Islet of Langerhans (tissue), 1 donor: Measurements from ENCODE around the gene CDAN1.
A peak's percentile ranks its signal among the peaks of the same experiment; 100 is the strongest.
"Not testable (repeated sequence)": the region's sequence is repeated elsewhere in the genome, so short reads cannot be mapped to it uniquely, and the experiment has no call there.

ENCODE experiments used
- FAIRE-seq: peaks from one replicate; lab custom pipeline; 2011; peaks lifted over from hg19 to GRCh38; lab: Jason Lieb, UNC

Gene CDAN1

DNA sequence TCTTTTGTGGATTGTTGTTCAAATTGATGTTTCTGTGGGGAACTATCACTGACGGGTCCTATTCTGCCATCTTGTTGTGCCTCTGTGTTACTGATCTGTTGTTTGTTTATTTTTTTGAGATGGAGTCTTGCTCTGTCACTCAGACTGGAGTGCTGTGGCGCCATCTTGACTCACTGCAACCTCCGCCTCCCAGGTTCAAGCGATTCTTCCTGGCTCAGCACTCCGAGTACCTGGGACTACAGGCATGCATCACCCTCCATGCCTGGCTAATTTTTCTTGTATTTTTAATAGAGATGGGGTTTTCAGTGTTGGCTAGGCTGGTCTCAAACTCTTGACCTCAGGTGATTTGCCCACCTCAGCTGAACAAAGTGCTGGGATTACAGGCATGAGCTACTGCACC, 31.6 kb downstream of the CDAN1 start:
- FAIRE-seq, result no peak

DNA sequence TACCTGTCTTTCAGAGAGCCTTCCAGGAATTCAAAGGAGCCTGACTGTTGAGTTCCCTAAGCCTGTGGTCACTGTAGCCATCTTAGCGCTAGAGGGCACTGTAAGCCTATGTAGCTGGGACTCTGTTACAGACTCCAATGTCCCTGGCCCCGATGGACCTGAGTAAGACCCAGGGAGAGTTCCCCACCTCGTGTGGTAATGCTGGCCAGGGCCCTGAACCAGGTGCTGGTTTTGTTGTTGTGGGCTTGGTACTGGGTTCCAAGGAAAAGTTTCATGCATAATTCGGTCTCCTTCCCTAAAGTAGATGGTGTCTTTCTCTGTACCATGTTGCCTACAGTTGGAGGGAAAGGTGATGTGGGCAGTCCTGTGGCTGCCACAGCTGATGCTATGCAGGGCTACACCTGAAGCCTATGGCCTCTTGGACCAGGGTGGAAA, 32.4 kb downstream of the CDAN1 start:
- FAIRE-seq, result peak; percentile 49

DNA sequence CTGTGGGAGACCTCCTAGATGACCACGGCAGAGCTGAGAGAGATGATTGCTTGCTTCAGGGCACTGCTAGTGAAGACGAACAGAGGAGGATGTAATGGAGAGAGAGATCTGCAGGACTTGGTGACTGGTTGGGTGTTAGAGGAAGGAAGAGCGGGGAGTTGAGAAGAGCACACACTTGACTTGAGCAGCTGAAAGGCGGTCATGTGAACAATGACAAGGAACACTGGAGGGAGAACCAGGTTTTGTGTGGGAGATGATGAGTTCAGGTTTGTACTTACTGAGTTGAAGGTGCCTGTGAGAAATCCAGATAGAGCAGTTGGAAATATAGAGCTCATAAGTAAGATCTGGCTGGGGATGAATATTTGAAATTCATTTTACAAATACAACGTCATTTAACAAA, 40.3 kb downstream of the CDAN1 start:
- FAIRE-seq, result no peak

DNA sequence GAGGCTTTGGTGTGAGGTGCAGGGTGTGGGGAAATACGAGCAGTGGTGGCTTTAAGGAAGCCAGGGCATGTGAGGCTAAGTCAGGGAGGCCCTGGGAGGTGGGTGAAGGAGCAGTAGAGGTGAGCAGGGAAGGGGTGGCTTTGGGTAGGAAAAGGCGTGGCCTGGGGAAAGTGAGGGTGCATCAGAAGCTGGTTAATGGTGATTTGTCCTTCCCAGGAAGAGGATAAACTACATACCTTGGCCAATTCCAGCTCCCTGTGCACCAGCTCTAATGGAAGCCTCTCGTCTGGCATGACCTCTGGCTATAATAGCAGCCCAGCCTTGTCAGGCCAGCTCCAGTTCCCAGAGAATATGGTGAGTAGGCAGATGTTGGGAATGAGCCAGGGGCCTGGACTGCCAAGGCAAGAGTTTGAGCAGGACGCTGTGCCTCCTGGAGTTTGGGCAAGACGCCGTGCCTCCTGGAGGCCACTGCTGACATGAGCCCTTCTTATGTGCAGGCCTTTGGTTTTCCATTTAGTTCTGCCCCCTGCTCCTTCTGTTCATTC, 41.3 kb downstream of the CDAN1 start:
- FAIRE-seq, result no peak

DNA sequence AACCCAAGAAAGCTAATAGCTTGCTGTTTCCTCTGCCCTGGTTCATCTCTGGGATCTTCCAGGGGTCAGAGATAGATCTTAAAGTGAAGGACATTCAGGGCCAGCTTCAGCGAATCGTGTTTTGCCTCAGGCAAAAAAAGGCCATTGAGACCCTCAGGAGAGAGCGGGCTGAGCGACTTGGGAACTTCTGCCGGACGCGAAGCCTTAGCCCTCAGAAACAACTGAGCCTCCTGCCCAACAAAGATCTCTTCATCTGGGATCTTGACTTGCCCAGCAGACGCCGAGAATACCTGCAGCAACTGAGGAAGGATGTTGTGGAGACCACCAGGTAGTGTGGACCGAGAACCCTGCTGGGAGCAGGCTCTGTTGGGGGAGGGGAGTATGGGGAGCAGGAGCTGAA, 42.5 kb downstream of the CDAN1 start:
- no peak for FAIRE-seq

DNA sequence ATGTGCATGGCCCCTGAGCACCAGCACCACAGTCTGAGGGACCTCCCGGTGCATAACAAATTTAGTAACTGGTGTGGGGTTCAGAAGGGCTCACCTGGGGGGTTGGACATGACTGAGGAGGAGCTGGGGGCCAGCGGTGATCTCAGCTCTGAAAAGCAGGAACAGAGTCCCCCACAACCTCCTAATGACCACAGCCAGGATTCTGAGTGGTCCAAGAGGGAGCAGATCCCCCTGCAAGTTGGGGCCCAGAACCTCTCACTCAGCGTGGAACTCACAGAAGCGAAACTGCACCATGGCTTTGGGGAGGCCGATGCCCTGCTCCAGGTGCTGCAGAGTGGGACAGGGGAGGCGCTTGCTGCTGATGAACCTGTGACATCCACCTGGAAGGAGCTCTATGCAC, 43.0 kb downstream of the CDAN1 start:
- no peak for FAIRE-seq

DNA sequence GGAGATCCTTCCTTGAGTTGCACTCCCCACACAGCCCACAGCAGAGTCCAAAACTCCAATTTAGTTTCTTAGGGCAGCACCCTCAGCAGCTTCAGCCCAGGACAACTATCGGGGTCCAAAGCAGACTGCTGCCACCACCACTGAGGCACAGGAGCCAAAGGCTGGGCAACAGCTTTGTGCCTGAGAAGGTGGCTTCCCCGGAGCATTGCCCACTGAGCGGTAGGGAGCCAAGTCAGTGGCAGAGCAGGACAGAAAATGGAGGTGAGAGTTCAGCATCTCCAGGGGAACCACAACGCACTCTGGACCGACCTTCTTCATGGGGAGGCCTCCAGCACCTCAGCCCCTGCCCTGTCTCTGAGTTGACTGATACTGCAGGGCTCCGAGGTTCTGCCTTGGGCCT, 43.4 kb downstream of the CDAN1 start:
- no peak for FAIRE-seq

DNA sequence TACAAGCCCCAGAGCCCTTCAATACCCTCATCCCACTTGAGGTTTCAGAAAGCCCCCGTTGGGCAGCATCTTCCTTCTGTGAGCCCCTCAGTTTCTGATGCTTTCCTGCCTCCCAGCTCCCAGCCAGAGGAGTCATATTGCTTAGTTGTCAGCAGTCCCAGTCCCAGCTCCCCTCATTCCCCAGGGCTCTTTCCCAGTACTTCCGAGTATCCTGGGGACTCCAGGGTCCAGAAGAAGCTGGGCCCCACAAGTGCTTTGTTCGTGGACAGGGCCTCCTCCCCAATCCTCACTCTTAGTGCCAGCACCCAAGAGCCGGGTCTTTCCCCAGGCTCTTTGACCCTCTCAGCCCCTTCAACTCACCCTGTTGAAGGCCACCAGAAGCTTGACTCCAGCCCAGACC, 43.9 kb downstream of the CDAN1 start:
- no peak for FAIRE-seq

DNA sequence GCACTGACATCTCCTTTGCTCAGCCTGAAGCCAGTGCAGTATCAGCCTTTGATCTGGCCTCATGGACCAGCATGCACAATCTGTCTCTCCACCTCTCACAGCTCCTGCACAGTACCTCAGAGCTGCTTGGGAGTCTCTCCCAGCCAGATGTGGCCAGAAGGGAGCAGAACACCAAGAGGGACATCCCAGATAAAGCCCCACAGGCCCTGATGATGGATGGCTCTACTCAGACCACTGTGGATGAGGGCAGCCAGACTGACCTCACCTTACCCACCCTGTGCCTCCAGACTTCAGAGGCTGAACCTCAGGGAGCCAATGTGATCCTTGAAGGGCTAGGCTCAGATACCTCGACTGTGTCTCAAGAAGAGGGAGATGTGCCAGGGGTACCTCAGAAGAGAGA, 44.4 kb downstream of the CDAN1 start:
- FAIRE-seq, result no peak

DNA sequence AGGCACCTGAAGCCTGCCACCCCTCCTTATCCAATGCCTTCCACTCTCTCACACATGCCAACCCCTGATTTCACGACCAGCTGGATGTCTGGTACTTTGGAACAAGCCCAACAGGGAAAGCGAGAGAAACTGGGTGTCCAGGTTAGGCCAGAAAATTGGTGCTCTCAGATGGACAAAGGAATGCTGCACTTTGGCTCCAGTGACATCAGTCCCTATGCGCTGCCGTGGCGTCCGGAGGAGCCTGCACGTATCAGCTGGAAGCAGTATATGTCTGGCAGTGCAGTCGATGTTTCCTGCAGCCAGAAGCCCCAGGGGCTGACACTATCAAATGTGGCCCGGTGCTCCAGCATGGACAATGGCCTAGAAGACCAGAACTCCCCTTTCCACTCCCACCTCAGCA, 45.2 kb downstream of the CDAN1 start:
- FAIRE-seq, result no peak

DNA sequence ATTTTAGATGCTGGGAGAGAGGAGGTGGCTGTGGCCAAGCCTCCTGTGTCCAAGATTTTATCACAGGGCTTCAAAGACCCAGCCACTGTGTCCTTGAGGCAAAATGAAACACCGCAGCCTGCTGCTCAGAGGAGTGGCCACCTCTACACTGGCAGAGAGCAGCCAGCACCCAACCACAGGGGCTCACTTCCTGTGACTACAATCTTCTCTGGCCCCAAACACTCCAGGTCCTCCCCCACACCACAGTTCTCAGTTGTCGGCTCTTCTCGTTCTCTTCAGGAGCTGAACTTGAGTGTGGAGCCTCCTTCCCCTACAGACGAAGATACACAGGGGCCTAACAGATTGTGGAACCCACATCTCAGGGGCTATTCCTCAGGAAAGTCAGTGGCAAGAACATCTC, 45.6 kb downstream of the CDAN1 start:
- FAIRE-seq, result no peak

DNA sequence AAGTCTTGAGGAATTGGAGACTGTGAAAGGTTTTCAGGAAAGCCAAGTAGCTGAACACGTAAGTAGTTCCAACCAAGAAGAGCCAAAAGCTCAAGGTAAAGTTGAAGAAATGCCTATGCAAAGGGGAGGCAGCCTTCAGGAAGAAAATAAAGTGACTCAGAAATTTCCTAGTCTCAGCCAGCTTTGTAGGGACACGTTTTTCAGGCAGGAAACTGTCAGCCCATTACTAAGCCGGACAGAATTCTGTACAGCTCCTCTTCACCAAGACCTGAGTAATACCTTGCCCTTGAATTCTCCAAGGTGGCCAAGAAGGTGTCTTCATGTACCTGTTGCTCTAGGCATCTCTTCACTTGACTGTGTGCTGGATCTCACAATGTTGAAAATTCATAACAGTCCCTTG, 48.6 kb downstream of the CDAN1 start:
- FAIRE-seq, result no peak

DNA sequence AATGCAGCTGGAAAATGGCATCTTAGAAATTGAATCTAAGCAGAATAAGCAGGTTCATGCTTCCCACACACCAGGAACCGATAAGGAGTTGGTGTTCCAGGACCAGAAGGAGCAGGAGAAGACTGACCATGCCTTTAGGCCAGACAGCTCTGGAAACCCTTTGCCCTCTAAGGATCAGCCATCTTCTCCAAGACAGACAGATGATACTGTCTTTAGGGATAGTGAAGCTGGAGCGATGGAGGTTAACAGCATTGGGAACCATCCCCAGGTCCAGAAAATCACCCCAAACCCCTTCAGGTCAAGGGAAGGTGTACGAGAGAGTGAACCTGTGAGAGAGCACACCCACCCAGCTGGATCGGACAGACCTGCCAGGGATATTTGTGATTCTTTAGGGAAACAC, 49.2 kb downstream of the CDAN1 start:
- no peak for FAIRE-seq

DNA sequence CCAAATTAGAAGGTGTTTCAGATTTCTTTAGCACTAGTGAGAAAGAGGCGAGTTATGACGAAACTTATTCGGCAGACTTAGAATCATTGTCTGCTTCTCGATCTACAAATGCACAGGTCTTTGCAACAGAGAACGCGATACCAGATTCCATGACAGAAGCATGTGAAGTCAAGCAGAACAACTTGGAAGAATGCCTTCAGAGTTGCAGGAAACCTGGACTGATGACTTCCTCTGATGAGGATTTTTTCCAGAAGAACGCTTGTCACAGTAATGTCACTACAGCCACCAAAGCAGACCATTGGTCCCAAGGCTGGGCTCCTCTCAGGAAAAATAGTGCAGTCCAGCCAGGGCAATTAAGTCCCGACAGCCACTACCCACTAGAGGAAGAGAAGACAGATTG, 50.6 kb downstream of the CDAN1 start:
- FAIRE-seq, result no peak

DNA sequence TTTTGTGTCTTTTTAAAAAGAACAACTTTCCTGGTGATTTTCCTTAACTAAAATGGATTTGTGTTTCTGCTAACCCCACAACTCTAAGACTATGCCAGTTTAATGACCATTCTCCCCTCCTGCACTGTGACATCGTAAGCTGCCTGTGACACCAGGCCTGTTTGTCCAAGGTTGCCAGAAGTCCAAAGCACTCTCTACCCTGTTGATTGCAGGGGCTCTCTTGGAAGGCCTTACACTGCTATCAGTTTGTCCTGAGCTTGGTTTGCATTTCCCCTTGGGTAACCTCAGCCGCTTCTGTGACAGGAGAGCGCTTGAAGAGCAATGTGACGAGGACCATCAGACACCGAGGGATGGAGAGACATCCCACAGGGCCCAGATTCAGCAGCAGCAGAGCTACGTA, 55.8 kb downstream of the CDAN1 start:
- no peak for FAIRE-seq

DNA sequence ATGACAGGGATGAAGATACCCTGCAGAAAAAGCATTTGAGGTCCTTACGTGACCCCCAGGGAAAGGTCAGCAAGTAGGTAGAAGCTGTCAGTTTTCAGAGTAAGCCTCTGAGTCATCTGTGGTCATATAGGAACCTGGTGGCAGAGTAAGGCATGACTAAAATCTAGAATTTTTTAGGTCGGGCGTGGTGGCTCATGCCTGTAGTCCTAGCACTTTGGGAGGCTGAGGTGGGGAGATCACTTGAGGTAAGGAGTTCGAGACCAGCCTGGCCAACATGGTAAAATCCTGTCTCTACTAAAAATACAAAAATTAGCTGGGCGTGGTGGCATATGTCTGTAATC, 56.8 kb downstream of the CDAN1 start:
- not testable (repeated sequence) for FAIRE-seq

DNA sequence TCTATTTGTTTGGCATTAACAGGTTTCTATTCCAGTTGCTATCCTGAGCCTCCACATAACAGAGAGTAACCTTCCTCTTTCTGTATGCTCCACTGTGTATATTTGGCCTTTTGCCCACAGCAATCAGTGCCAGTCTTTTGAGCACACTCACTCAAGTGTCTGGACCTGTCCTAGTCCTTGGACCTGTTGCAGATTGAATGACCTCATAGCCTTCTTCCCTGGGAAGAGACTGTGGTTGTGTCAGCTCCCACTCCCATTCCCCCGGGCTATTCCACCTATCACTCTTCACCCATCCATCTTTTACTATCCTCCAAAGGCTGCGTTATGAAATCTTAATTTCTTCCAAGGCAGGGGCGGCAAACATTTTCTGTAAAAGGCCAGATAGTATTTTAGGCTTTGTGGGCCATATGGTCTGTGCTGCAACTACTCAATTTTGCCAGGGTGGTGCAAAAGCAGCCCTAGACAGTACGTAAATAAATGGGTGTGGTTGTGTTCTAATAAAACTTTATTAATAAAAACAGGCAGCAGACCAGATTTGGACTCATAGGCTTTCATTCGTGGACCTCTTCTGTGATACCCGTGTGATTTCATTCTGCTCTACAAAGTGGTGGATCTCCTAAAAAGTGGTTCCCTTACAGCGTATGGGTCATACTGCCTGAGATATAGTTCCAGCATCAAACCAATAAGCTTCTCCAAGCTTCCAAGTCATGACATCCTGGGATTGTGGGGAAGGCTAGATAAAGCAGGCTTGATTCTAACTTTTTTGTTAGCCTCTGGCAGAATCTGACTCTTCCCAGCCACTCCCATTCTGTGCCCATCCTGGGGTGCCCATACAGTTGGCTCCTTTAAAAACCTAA, 57.4 kb downstream of the CDAN1 start:
- FAIRE-seq, result no peak

DNA sequence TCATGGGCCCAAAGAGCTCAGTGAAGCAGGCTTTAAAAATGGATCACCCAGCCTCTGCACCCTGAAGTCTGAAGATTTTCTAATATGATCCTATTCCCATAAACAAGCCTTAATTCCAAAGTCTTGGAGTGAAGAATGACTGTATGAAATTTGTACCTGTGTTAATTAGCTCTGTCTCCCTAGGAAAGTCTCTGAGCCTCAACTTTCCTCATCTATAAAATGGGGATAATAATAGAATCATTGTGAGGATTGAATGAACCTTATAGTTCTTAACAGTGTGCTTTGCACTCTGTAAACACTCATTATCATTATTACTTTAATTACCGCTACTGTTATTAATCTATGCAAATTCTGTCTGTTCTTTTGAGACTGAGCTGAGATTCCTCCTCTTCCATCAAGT, 61.9 kb downstream of the CDAN1 start:
- FAIRE-seq, result no peak

DNA sequence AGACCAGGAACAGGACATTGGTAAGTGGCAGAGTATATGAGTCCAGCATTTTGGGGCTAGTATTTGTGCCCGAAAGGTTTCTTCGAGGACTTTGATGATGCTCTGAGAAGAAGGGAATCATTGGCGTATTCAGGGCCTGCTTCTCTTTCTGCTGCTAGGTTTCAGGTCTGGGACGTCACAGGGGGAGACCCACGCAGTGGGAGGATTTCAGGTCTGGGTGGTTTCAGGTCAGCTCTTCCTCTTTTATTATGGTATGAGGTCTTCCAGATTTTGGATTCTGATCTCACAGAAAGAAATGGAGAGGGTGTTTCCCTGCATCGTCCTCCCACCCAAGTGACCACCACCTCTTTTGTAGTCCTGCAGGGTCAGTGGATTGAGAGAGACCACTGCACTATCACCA, 62.5 kb downstream of the CDAN1 start:
- FAIRE-seq, result no peak
